HG02970 (cell line): Measurements from ENCODE around the gene ZNF432.

Experiments used
- ATAC-seq: cut with Tn5 transposase; IDR thresholded peaks from one replicate; pipeline ENCODE4 v1.9.1; 2021; ENCODE audit warnings: mild to moderate bottlenecking, moderate library complexity, moderate number of reproducible peaks; ENCODE audit not compliant: unreplicated experiment, low FRiP score

The ZNF432 gene

DNA sequence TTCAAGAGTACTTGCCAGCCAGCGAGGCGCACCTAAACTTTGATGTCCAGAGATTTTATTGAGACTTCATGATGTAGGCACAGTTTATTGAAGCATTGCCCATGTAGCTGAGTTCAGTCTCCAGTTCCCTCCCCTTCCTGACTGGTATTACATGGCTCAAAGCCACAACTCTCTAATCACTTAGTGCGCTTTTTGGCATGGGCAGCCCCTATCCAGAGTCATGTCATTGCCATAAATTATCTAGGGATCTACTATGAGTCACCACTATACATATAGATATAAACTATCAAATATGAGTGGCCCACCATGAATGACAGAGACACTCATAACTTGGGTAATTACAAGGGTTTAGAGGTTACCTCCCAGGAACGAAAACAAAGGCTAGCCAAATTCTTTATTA is 28.1 kb downstream of the ZNF432 start:
- no peak for ATAC-seq

DNA sequence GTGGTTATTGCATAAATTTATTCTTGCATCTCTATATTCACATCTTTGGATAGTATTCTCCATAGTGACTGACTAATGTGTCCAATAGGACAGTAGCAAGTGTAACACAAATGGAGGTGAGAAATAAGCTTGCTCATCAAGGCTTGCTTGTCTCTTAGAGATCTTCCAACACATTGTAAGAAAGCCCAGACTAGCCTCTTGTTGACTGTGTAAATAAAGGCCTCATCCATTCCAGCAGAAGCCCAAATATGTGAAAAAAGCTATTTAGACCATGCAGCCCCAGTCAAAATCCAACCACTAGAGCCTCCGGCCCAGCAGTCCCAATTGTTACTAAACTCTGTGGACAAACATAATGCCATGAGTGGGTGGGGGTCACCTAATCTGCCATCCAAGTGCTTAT is 38.0 kb downstream of the ZNF432 start:
- no peak for ATAC-seq

DNA sequence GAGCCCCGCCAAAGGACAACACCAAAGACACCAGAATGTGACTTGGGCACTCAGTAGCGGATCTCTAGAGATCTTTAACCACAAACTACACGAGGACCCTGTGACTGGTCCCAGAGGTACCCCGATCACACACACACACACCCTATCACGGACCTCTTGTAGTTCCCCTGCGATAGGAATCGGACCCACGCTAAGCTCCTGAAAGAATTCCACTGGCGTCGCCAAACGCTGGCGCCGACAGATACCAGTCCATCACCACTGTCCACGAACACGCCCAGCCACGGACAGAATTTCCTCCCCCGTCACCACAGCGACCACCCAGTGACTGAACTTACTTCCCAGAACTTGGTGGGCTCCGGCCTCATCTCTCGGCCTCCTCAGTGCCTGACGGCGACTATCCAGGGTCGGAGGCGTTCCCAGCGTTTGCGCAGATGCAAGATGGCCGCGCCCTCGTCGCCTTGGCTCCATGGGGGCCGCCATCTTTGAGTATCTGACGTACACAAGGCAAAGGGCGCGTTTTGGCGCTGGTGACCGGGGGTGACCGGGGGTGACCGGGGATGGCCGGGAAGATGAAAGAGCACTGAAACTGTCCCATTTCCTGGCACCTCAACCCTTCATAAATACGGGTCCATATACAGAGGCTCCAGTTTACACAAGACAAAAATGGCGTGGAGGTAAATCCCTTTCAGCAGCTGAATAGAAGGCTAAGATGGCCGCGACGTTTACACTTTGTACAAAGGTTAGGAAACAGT is 40.7 kb downstream of the ZNF432 start, which contains the start of gene ZNF615:
TSS of gene ZNF615 (minus strand) at position 406 of the 752 bp plus-strand sequence. CDS start 4,500 bp downstream, outside the sequence.
- peak; percentile 92 for ATAC-seq

DNA sequence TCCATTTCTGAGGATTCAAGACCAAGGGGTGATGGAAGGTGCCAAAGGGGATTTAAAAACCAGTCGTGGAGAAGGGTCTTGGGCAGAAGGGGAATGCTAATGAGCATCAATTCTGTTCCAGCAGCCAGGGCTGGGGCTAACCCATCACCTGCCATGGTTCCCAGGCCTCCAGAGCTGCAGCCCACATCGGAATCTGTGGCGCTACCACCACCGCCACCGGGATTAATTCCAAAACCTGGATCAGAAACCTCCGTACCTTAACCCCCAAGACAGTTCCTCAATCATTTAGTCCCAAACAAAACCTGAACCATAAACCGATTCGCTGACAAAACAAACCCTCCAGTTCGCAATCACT is 41.2 kb downstream of the ZNF432 start:
- ATAC-seq = no peak

DNA sequence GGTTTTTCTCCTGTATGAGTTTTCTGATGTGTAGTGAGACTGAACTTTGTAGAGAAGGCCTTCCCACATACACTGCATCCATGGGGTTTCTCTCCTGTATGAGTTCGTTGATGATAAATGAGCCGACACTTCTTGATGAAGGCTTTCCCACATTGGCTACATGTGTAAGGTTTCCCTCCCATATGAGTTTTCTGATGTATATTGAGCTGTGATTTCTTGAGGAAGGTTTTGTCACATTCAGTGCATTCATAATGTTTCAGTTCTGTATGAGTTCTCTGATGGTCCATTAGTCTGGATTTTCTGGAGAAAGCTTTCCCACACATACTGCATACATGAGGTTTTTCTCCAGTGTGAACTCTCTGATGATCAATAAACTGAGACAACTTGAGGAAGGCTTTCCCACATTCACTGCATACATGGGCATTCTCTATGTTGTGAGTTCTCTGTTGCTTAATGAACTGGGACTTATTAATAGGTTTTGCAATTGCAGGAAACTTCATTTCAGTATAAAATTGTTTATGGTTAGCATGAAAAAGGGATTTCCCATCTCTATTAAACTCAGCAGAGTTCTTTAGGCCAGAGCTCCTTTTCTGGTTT is 54.5 kb downstream of the ZNF432 start:
- ATAC-seq = no peak

DNA sequence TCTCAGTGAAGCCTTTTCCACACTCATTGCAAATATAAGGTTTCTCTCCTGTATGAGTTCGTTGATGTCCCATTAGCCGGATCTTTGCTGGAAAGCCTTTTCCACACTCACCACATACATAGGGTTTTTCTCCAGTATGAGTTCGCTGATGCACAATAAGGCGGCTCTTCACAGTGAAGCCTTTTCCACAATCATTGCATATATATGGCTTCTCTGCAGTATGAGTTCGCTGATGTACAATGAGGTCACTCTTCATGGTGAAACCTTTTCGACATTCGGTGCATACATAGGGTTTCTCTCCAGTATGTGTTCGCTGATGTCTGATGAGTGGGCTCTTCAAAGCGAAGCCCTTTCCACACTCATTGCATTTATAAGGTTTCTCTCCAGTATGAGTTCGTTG is 55.2 kb downstream of the ZNF432 start:
- ATAC-seq = no peak

DNA sequence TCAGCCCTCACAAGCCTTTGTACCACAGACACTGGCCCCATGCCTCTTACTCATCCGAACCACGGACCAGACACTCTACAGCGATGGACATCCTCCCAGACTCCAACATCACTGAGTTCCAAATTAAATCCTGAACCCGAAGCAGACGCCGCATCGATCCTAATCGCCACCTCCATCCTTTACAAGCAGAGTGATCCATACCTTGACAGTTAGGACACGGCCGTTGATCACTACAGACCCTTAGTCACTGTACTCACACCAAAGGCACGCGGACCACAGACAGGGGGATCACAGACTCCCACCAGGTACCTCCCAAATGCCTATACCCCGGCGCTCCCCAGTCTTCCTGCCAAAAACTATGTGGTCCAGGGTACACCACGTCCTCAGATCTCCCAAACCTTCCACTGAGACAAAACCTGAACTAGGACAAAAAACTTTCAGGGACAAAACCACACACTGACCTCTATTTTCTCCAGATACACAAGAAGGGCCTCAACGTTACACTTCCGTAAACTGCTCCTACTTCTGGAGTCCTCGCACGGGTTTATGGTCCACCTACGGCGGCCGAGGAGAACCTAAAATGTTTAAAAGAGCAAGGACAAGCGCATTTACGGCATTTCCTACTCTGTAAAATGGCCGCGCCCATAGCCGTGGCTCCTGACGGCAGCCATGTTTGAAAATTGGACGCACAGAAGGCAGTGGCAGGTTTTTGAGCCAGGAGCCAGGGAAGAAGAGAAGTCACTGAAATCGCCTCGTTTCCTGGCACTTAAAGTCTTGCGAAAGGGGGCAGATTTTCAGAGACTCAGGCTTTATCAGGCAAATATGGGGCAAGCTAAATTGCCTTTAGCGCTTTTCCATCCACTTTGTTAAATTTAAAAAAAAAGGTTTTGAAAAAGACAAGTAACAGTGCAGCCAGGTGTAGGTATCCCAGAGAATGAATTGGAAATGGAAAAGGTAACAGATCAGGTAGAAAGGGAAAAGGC is 62.0 kb downstream of the ZNF432 start, which contains the start of gene ZNF350:
TSS of gene ZNF350 (minus strand) at position 532 of the 983 bp plus-strand sequence. CDS start 12,480 bp downstream, outside the sequence.
- ATAC-seq = peak; percentile 90

DNA sequence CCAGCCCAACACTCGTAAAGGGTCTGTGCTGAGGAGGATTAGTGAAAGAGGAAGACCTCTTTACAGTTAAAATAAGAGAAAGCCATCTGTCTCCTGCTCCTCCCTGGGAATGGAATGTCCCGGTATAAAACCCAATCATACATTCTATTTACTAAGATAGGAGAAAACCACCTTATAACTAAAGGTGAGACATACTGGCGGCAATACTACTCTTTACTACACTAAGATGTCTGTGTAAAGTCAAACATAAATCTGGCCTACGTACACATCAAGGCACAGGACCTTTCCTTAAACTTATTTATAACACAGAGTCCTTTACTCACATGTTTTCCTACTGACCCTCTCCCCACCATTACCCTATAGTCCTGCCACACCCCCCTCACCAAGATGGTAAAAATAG is 65.3 kb downstream of the ZNF432 start:
- no peak for ATAC-seq
